Neural cell (in vitro differentiated cells): Measurements from ENCODE around the gene EYS. TPM values are rescaled to one million over a fixed set of nuclear protein-coding genes. Genes with fewer than 3 reads are reported as not detected.

Experiments used
- H2AFZ ChIP-seq: fragments of 200-600, 300-800 bp; sonication (generic), shearing (Covaris generic); 2 replicates; pipeline ENCODE4 v1.6.0; 2014; ENCODE audit warnings: low read depth, mild to moderate bottlenecking, antibody characterized with exemption, low read length, moderate library complexity
- H3F3A ChIP-seq: fragments of 200-600 bp; shearing (Covaris generic); 2 replicates; pipeline ENCODE4 v1.6.1; 2016; ENCODE audit warnings: mild to moderate bottlenecking, moderate library complexity, mixed read lengths, antibody characterized with exemption, low read length; ENCODE audit not compliant: insufficient read depth, poor library complexity, severe bottlenecking
- H3K27ac ChIP-seq: fragments of 200-600, 300-800 bp; sonication (generic), shearing (Covaris generic); 2 replicates; pipeline ENCODE4 v1.5.1; 2014; ENCODE audit warnings: mild to moderate bottlenecking, low read length, moderate library complexity
- H3K27me3 ChIP-seq: fragments of 300-800, 200-600 bp; sonication (generic), shearing (Covaris generic); 2 replicates; pipeline ENCODE4 v1.6.0; 2014; ENCODE audit warnings: mild to moderate bottlenecking, low read depth, low read length, moderate library complexity; ENCODE audit not compliant: insufficient read depth
- H3K36me3 ChIP-seq: fragments of 300-800, 200-600 bp; sonication (generic), shearing (Covaris generic); 2 replicates; pipeline ENCODE4 v1.5.1; 2014; ENCODE audit warnings: mild to moderate bottlenecking, antibody characterized with exemption, low read length, moderate library complexity; ENCODE audit not compliant: insufficient read depth
- H3K4me2 ChIP-seq: fragments of 300-800, 200-600 bp; sonication (generic), shearing (Covaris generic); 2 replicates; pipeline ENCODE4 v1.6.0; 2014; ENCODE audit warnings: mild to moderate bottlenecking, low read length
- H3K4me3 ChIP-seq: fragments of 300-800, 200-600 bp; sonication (generic), shearing (Covaris generic); 2 replicates; pipeline ENCODE4 v1.5.1; 2014; ENCODE audit warnings: mild to moderate bottlenecking, low read length, moderate library complexity
- H3K79me2 ChIP-seq: fragments of 200-600 bp; shearing (Covaris generic); replicated peaks from 2 replicates; pipeline ENCODE4 v1.6.0; 2014; ENCODE audit warnings: mild to moderate bottlenecking, low read length, moderate library complexity; ENCODE audit not compliant: insufficient read depth
- H3K9ac ChIP-seq: fragments of 300-800, 200-600 bp; sonication (generic), shearing (Covaris generic); 2 replicates; pipeline ENCODE4 v1.6.1; 2016; ENCODE audit warnings: mild to moderate bottlenecking, low read length, mixed read lengths
- H3K9me2 ChIP-seq: fragments of 200-600 bp; shearing (Covaris generic); 2 replicates; pipeline ENCODE4 v1.6.1; 2016; ENCODE audit warnings: mild to moderate bottlenecking, low read length, mixed read lengths; ENCODE audit not compliant: insufficient read depth
- H3K9me3 ChIP-seq: fragments of 200-600, 300-800 bp; sonication (generic), shearing (Covaris generic); 2 replicates; pipeline ENCODE4 v1.6.1; 2016; ENCODE audit warnings: mild to moderate bottlenecking, mixed run types, low read length, moderate library complexity, mixed read lengths
- H4K20me1 ChIP-seq: fragments of 200-600 bp; shearing (Covaris generic); 2 replicates; pipeline ENCODE4 v1.6.1; 2016; ENCODE audit warnings: mild to moderate bottlenecking, mixed run types; ENCODE audit not compliant: insufficient read depth
- CTCF ChIP-seq: fragments of 450-650 bp; IDR thresholded peaks from 2 replicates; pipeline ENCODE4 v1.5.1; 2014; ENCODE audit warnings: antibody characterized with exemption, mild to moderate bottlenecking, moderate library complexity; ENCODE audit not compliant: poor library complexity, severe bottlenecking
- EP300 ChIP-seq: fragments of 450-650 bp; conservative IDR thresholded peaks from 2 replicates; pipeline ENCODE4 v1.6.1; 2014; ENCODE audit warnings: antibody characterized with exemption, mild to moderate bottlenecking, moderate library complexity; ENCODE audit not compliant: poor library complexity, severe bottlenecking
- EZH2 ChIP-seq: fragments of 200-600, 300-800 bp; shearing (Covaris generic), sonication (generic); IDR thresholded peaks from 2 replicates; pipeline ENCODE4 v1.6.1; 2014; ENCODE audit warnings: antibody characterized with exemption, low read length, borderline replicate concordance, mild to moderate bottlenecking; ENCODE audit not compliant: insufficient read depth, poor library complexity, severe bottlenecking
- MXI1 ChIP-seq: fragments of 450-650 bp; conservative IDR thresholded peaks from 2 replicates; pipeline ENCODE4 v1.6.1; 2014; ENCODE audit warnings: antibody characterized with exemption, mild to moderate bottlenecking; ENCODE audit not compliant: poor library complexity, severe bottlenecking
- POLR2AphosphoS5 ChIP-seq: IDR thresholded peaks from 2 replicates; pipeline ENCODE4 v1.6.1; 2012
- RAD21 ChIP-seq: fragments of 450-650 bp; conservative IDR thresholded peaks from 2 replicates; pipeline ENCODE4 v1.6.1; 2014; ENCODE audit warnings: antibody characterized with exemption, mild to moderate bottlenecking, moderate library complexity
- REST ChIP-seq: IDR thresholded peaks from 2 replicates; pipeline ENCODE4 v1.6.1; 2012; ENCODE audit warnings: borderline replicate concordance
- SMC3 ChIP-seq: fragments of 450-650 bp; conservative IDR thresholded peaks from 2 replicates; pipeline ENCODE4 v1.6.1; 2014; ENCODE audit warnings: antibody characterized with exemption, mild to moderate bottlenecking, moderate library complexity; ENCODE audit not compliant: poor library complexity
- TAF1 ChIP-seq: IDR thresholded peaks from 2 replicates; pipeline ENCODE4 v1.6.1; 2012; ENCODE audit warnings: low read depth
- polyA plus RNA-seq: library from polyadenylated mRNA; depleted of rRNA; stranded (reverse); fragments of >200 nt; gene quantifications from 2 replicates; pipeline ENCODE4 v1.2.3, GENCODE V29; 2014

The EYS gene
- polyA plus RNA-seq, 1 donor from 2014 or later = 0.38 TPM

GRCh38 chr6:63721181-63721580 is 1985.8 kb downstream of the EYS start:
- no peaks in the 10 kb centered on the region for H3K9me2 ChIP-seq
- H3K36me3 ChIP-seq = no peaks in the 10 kb centered on the region
- no peak overlapping the region for H3K9ac ChIP-seq
- H3K27ac ChIP-seq = no peak overlapping the region
- H2AFZ ChIP-seq = no peak overlapping the region
- no peaks in the 10 kb centered on the region for H3K9me3 ChIP-seq
- no peaks in the 10 kb centered on the region for H3K79me2 ChIP-seq
- H3F3A ChIP-seq = no peaks in the 10 kb centered on the region
- H3K27me3 ChIP-seq = no peaks in the 10 kb centered on the region
- H3K4me2 ChIP-seq = no peak overlapping the region
- TF ChIP-seq MXI1 (no peak), EZH2 (no peak), CTCF (no peak), EP300 (no peak), SMC3 (no peak), RAD21 (no peak), TAF1 (no peak), REST (no peak), POLR2AphosphoS5 (no peak)
- H3K4me3 ChIP-seq = no peak overlapping the region
- no peaks in the 10 kb centered on the region for H4K20me1 ChIP-seq

- Histone ChIP-seq H3K4me3 (no peak overlapping the region), H3K27me3 (no peaks in the 10 kb centered on the region), H3K9ac (no peak overlapping the region), H2AFZ (no peak overlapping the region), H3K9me3 (no peaks in the 10 kb centered on the region), H3K27ac (no peak overlapping the region), H4K20me1 (no peaks in the 10 kb centered on the region), H3K9me2 (no peaks in the 10 kb centered on the region), H3K36me3 (peaks cover 8% of the 10 kb centered on the region), H3K4me2 (no peak overlapping the region), H3F3A (no peaks in the 10 kb centered on the region), H3K79me2 (no peaks in the 10 kb centered on the region)
- TF ChIP-seq EP300 (no peak), RAD21 (no peak), POLR2AphosphoS5 (no peak), REST (no peak), EZH2 (no peak), MXI1 (no peak), CTCF (no peak), TAF1 (no peak), SMC3 (no peak)
Measured at GRCh38 chr6:63716169-63716568, 1990.9 kb downstream of the EYS start.
